OCI-LY3 (cell line): ENCODE data around the gene RBM46.

Source experiments
- EZH2phosphoT487 ChIP-seq: fragments of 200-600 bp; shearing (Covaris generic); IDR thresholded peaks from 2 replicates; pipeline ENCODE4 v1.6.1; 2018; ENCODE audit warnings: antibody characterized with exemption, mixed run types, low read depth
- TF ChIP-seq, protein P1 (sequence below): fragments of 200-600, 300-600 bp; sonication (generic); IDR thresholded peaks from 2 replicates; pipeline ENCODE4 v1.5.1; 2014; ENCODE audit warnings: antibody characterized with exemption, low read length, low read depth

GRCh38 chr4:154760895-154761294 lies 20.2 kb upstream of the RBM46 start:
- TF ChIP-seq, protein P1, sequence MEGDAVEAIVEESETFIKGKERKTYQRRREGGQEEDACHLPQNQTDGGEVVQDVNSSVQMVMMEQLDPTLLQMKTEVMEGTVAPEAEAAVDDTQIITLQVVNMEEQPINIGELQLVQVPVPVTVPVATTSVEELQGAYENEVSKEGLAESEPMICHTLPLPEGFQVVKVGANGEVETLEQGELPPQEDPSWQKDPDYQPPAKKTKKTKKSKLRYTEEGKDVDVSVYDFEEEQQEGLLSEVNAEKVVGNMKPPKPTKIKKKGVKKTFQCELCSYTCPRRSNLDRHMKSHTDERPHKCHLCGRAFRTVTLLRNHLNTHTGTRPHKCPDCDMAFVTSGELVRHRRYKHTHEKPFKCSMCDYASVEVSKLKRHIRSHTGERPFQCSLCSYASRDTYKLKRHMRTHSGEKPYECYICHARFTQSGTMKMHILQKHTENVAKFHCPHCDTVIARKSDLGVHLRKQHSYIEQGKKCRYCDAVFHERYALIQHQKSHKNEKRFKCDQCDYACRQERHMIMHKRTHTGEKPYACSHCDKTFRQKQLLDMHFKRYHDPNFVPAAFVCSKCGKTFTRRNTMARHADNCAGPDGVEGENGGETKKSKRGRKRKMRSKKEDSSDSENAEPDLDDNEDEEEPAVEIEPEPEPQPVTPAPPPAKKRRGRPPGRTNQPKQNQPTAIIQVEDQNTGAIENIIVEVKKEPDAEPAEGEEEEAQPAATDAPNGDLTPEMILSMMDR = no peak
- no peak for TF ChIP-seq EZH2phosphoT487
